ENCODE measurements around the gene OR10P1.
A peak's percentile ranks its signal among the peaks of the same experiment; 100 is the strongest.

OR10P1 gene

DNA sequence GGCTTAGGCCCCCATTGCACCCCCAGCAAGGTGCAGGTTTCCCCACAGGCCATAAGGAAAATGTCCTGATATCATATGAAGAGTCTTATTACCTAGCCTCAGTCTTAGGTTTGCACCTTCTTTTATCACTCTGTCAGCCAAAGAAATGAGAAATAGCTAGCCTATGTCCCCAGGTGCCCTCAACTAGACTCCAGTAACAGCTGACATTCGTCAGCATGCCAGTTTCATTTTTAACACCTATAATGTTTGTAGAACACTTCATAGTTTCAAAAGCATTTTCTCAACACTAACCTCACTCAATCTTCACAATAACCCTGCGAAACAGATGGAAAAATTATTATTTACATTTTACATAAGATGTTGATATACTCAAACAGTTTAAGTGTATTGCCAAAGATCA lies 24.0 kb upstream of the OR10P1 start:
- peaks cover 15% of the 10 kb centered on the region; the same call in 1 of the 2 replicates for H3K9me3 ChIP-seq (ENCODE audit: control insufficient read depth, insufficient read depth, low read length)
- TF ChIP-seq, protein P1, sequence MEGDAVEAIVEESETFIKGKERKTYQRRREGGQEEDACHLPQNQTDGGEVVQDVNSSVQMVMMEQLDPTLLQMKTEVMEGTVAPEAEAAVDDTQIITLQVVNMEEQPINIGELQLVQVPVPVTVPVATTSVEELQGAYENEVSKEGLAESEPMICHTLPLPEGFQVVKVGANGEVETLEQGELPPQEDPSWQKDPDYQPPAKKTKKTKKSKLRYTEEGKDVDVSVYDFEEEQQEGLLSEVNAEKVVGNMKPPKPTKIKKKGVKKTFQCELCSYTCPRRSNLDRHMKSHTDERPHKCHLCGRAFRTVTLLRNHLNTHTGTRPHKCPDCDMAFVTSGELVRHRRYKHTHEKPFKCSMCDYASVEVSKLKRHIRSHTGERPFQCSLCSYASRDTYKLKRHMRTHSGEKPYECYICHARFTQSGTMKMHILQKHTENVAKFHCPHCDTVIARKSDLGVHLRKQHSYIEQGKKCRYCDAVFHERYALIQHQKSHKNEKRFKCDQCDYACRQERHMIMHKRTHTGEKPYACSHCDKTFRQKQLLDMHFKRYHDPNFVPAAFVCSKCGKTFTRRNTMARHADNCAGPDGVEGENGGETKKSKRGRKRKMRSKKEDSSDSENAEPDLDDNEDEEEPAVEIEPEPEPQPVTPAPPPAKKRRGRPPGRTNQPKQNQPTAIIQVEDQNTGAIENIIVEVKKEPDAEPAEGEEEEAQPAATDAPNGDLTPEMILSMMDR (IDR thresholded peaks at IDR 0.05; ENCODE audit: low read depth, low read length, poor library complexity, severe bottlenecking), result no peak
- TF ChIP-seq EZH2phosphoT487 (IDR thresholded peaks at IDR 0.05; ENCODE audit: borderline replicate concordance, low read length), result no peak
- H3K36me3 ChIP-seq (ENCODE audit: control insufficient read depth, low read length), result no peaks in the 10 kb centered on the region
- no peak overlapping the region for H3K27ac ChIP-seq (ENCODE audit: low read depth, low read length)
- H3K27me3 ChIP-seq (ENCODE audit: control insufficient read depth, low read length), result no peaks in the 10 kb centered on the region
- H3K4me3 ChIP-seq (ENCODE audit: low read length), result no peak overlapping the region
- no peaks in the 10 kb centered on the region for H3K4me1 ChIP-seq (ENCODE audit: control insufficient read depth, low read length)
- no peaks in the 10 kb centered on the region for H3F3A ChIP-seq (ENCODE audit: control insufficient read depth, insufficient read depth)
- H3K79me2 ChIP-seq (ENCODE audit: control insufficient read depth, low read length), result no peaks in the 10 kb centered on the region
- H3K4me2 ChIP-seq (ENCODE audit: low read length), result no peak overlapping the region
- H3K9me2 ChIP-seq (replicated peaks; ENCODE audit: control insufficient read depth, low read length), result no peaks in the 10 kb centered on the region
- no peaks in the 10 kb centered on the region for H4K20me1 ChIP-seq (ENCODE audit: control insufficient read depth, insufficient read depth, low read depth, low read length)

DNA sequence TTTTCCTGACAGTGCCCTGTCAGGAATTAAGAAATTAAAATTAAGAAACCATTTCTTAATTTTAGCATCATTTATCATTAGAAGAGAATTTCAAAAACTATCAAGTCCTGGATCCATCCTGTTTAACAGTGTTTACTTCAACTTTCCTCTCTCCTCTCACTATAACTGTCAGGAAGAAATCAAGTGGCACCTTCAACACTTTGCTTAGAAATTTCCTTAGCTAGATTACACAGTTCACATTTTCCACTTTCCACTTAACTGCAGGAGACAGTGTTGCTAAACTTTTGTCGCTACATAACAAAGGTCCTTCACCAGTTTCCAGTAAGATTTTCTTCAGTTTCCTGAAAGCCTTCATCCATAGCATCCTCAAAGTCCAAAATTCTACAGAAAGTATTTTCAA lies 21.9 kb upstream of the OR10P1 start:
- TF ChIP-seq EZH2phosphoT487 (IDR thresholded peaks at IDR 0.05; ENCODE audit: borderline replicate concordance, low read length), result no peak
- H3K9me3 ChIP-seq (ENCODE audit: control insufficient read depth, insufficient read depth, low read length), result peaks cover 17% of the 10 kb centered on the region; the same call in 1 of the 2 replicates
- no peaks in the 10 kb centered on the region for H4K20me1 ChIP-seq (ENCODE audit: control insufficient read depth, insufficient read depth, low read depth, low read length)
- H3K27me3 ChIP-seq (ENCODE audit: control insufficient read depth, low read length), result no peaks in the 10 kb centered on the region
- H3K36me3 ChIP-seq (ENCODE audit: control insufficient read depth, low read length), result no peaks in the 10 kb centered on the region
- no peaks in the 10 kb centered on the region for H3F3A ChIP-seq (ENCODE audit: control insufficient read depth, insufficient read depth)
- no peaks in the 10 kb centered on the region for H3K4me1 ChIP-seq (ENCODE audit: control insufficient read depth, low read length)
- H3K27ac ChIP-seq (ENCODE audit: low read depth, low read length), result no peak overlapping the region
- H3K4me3 ChIP-seq (ENCODE audit: low read length), result no peak overlapping the region
- no peaks in the 10 kb centered on the region for H3K9me2 ChIP-seq (replicated peaks; ENCODE audit: control insufficient read depth, low read length)
- H3K79me2 ChIP-seq (ENCODE audit: control insufficient read depth, low read length), result no peaks in the 10 kb centered on the region
- no peak overlapping the region for H3K4me2 ChIP-seq (ENCODE audit: low read length)

DNA sequence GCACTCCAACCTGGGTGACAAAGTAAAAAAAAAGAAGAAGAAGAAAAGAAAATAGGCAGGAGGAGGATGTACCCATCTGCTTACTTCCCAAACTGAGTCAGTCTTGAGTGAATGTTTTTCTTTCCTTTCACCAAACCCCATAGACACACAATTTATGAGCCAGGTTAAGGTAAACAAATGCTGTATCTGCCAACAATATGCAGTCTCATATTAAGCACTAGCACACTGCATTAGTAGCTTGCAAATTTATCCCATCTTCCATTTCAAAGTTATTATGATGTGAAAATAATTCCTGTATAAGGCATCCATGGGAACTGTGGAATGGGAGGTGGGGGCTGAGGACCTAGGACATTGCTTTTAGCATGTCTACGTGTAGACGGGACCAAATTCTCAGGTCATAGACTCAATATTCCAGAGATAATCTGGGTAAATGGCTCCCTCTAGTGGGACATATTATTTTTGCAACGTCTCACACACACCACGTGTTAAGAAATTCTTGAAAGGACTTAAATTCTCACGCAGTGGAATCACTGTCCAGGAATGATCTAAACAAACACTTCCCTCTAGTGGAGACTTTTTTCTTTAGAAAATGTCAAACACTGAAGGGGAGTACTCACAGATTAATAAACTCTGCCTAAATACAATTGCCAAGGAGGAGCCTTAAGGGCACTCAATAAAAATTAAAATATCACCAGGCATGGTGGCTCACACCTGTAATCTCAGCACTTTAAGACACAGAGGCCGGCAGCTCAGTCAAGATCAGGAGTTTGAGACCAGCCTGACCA lies 17.1 kb upstream of the OR10P1 start:
- no peaks in the 10 kb centered on the region for H3K36me3 ChIP-seq (ENCODE audit: control insufficient read depth, low read length)
- no peaks in the 10 kb centered on the region for H3F3A ChIP-seq (ENCODE audit: control insufficient read depth, insufficient read depth)
- H3K4me2 ChIP-seq (ENCODE audit: low read length), result no peak overlapping the region
- no peak overlapping the region for H3K4me3 ChIP-seq (ENCODE audit: low read length)
- H4K20me1 ChIP-seq (ENCODE audit: control insufficient read depth, insufficient read depth, low read depth, low read length), result no peaks in the 10 kb centered on the region
- TF ChIP-seq EZH2phosphoT487 (IDR thresholded peaks at IDR 0.05; ENCODE audit: borderline replicate concordance, low read length), result no peak
- TF ChIP-seq, protein P1 (IDR thresholded peaks at IDR 0.05; ENCODE audit: low read depth, low read length, poor library complexity, severe bottlenecking), result peak; percentile 92
- no peak overlapping the region for H3K27ac ChIP-seq (ENCODE audit: low read depth, low read length)
- peaks cover 22% of the 10 kb centered on the region for H3K27me3 ChIP-seq (ENCODE audit: control insufficient read depth, low read length)
- peaks cover 17% of the 10 kb centered on the region; the same call in 1 of the 2 replicates for H3K9me3 ChIP-seq (ENCODE audit: control insufficient read depth, insufficient read depth, low read length)
- no peaks in the 10 kb centered on the region for H3K4me1 ChIP-seq (ENCODE audit: control insufficient read depth, low read length)
- no peaks in the 10 kb centered on the region for H3K9me2 ChIP-seq (replicated peaks; ENCODE audit: control insufficient read depth, low read length)
- H3K79me2 ChIP-seq (ENCODE audit: control insufficient read depth, low read length), result no peaks in the 10 kb centered on the region

DNA sequence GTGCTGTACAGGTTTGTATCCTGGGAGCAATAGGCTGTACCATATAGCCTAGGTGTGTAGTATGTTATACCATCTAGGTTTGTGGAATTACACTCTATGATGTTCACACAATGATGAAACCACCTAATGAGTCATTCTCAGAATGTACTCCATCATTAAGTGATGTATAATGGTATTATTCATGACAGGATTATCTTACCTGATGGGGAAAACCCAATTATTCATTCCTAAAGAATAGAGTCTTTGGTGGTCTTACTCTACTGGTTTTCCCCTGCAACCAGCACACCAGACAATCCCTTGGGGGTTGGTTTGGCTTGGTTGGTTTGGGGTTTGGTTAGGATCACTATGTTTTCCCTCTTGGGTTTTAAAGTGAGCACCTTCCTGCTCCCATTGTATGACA lies 12.6 kb upstream of the OR10P1 start:
- no peaks in the 10 kb centered on the region for H3K79me2 ChIP-seq (ENCODE audit: control insufficient read depth, low read length)
- no peaks in the 10 kb centered on the region for H3K36me3 ChIP-seq (ENCODE audit: control insufficient read depth, low read length)
- H3K27me3 ChIP-seq (ENCODE audit: control insufficient read depth, low read length), result peaks cover 22% of the 10 kb centered on the region
- no peaks in the 10 kb centered on the region for H3K4me1 ChIP-seq (ENCODE audit: control insufficient read depth, low read length)
- H3K9me3 ChIP-seq (ENCODE audit: control insufficient read depth, insufficient read depth, low read length), result no peaks in the 10 kb centered on the region
- no peak overlapping the region for H3K27ac ChIP-seq (ENCODE audit: low read depth, low read length)
- no peaks in the 10 kb centered on the region for H3K9me2 ChIP-seq (replicated peaks; ENCODE audit: control insufficient read depth, low read length)
- TF ChIP-seq EZH2phosphoT487 (IDR thresholded peaks at IDR 0.05; ENCODE audit: borderline replicate concordance, low read length), result no peak
- TF ChIP-seq, protein P1 (IDR thresholded peaks at IDR 0.05; ENCODE audit: low read depth, low read length, poor library complexity, severe bottlenecking), result no peak
- no peaks in the 10 kb centered on the region for H3F3A ChIP-seq (ENCODE audit: control insufficient read depth, insufficient read depth)
- H3K4me3 ChIP-seq (ENCODE audit: low read length), result no peak overlapping the region
- no peak overlapping the region for H3K4me2 ChIP-seq (ENCODE audit: low read length)
- H4K20me1 ChIP-seq (ENCODE audit: control insufficient read depth, insufficient read depth, low read depth, low read length), result no peaks in the 10 kb centered on the region
